GM12878 (cell line): Measurements from ENCODE around the gene GPR146.

Source experiments
- NFIC ChIP-seq: IDR thresholded peaks from 2 replicates; pipeline ENCODE4 v1.6.1; 2012; ENCODE audit warnings: low read depth, mild to moderate bottlenecking, inconsistent platforms, low read length, moderate library complexity
- TBL1XR1 ChIP-seq: IDR thresholded peaks from 2 replicates; pipeline ENCODE4 v1.6.1; 2012; ENCODE audit warnings: low read depth, low read length, improper control_type of control experiment
- TF ChIP-seq, protein P1 (sequence below): fragments of 450-650 bp; IDR thresholded peaks from 2 replicates; pipeline ENCODE4 v1.6.1; 2016; ENCODE audit warnings: mild to moderate bottlenecking, moderate library complexity, borderline replicate concordance

DNA sequence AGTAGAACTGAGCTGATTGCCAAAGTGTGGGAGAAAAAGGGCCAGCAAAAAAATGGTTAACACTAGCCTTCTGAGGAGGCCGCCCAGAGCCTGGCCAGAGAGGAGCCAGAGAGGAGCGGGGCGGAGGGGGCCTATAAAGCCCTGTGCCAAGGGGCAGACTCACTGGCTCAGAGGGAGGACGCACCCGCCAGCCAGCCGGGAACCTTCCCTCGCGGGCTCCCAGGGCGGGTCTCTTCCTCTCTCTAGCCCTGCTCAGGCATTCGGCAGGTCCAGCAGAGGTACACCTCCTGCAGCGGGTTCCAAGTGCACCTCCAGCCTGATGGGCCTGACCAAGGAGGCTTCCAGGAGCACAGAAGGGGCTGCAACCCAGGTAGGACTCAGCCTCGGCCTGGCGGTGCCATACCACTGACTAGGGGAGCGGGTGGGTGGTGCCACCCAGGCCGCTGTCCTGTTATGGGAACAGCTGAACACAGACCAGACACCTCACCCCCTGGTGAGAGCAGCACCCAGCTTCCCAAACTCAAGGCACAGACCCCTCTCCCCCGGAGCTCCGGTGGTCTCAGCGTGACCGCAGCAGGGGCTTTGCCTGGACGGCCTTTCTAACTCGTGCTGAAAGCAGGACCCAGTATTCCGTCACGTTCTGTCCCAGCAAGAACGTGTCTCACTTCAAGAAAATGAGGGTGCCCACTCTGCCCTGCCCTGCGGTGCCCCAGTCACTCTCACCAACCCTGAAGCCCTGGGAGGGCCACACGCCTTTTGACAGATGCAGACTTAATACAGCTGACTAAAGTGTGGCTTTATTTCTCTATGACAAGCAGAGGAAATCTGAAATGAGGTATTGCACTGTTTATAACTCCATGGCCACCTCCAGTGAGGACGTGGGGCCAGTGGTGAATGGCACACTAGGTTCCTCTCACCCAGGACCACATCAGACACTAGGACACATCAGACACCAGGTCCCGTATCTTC lies 43.9 kb downstream of the GPR146 start, which contains the start of gene GPER1:
- TF ChIP-seq NFIC (no peak), TBL1XR1 (no peak)
- TF ChIP-seq, protein P1, sequence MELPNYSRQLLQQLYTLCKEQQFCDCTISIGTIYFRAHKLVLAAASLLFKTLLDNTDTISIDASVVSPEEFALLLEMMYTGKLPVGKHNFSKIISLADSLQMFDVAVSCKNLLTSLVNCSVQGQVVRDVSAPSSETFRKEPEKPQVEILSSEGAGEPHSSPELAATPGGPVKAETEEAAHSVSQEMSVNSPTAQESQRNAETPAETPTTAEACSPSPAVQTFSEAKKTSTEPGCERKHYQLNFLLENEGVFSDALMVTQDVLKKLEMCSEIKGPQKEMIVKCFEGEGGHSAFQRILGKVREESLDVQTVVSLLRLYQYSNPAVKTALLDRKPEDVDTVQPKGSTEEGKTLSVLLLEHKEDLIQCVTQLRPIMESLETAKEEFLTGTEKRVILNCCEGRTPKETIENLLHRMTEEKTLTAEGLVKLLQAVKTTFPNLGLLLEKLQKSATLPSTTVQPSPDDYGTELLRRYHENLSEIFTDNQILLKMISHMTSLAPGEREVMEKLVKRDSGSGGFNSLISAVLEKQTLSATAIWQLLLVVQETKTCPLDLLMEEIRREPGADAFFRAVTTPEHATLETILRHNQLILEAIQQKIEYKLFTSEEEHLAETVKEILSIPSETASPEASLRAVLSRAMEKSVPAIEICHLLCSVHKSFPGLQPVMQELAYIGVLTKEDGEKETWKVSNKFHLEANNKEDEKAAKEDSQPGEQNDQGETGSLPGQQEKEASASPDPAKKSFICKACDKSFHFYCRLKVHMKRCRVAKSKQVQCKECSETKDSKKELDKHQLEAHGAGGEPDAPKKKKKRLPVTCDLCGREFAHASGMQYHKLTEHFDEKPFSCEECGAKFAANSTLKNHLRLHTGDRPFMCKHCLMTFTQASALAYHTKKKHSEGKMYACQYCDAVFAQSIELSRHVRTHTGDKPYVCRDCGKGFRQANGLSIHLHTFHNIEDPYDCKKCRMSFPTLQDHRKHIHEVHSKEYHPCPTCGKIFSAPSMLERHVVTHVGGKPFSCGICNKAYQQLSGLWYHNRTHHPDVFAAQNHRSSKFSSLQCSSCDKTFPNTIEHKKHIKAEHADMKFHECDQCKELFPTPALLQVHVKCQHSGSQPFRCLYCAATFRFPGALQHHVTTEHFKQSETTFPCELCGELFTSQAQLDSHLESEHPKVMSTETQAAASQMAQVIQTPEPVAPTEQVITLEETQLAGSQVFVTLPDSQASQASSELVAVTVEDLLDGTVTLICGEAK: no peak
